C4-2B (cell line): ENCODE data around the gene DNAJC24.

ENCODE experiments used
- ZFX ChIP-seq: fragments of 450-650 bp; IDR thresholded peaks from 2 replicates; pipeline ENCODE4 v1.6.1; 2017
- TF ChIP-seq, protein P1 (sequence below): fragments of 450-650 bp; conservative IDR thresholded peaks from 2 replicates; pipeline ENCODE4 v1.5.1; 2017; ENCODE audit warnings: mild to moderate bottlenecking

DNA sequence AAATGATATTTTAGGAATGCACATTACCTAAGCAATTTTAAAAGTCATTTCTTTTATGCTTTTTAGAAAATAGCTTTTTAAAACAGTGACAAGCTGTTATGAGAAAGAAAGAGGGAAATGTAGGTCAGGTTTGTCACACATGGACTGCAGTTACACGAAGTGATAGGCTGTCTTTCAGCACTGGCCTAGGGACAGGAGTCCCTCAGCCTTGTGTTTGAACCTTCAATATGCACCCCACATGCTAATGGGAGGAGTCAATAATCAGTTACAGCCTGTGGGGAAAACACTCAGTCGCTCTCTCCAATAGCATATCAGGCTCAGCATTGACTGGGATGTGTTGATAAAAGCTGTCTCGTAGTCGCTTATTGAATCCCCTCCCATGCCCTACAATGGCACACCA lies 45.8 kb downstream of the DNAJC24 start:
- TF ChIP-seq, protein P1, sequence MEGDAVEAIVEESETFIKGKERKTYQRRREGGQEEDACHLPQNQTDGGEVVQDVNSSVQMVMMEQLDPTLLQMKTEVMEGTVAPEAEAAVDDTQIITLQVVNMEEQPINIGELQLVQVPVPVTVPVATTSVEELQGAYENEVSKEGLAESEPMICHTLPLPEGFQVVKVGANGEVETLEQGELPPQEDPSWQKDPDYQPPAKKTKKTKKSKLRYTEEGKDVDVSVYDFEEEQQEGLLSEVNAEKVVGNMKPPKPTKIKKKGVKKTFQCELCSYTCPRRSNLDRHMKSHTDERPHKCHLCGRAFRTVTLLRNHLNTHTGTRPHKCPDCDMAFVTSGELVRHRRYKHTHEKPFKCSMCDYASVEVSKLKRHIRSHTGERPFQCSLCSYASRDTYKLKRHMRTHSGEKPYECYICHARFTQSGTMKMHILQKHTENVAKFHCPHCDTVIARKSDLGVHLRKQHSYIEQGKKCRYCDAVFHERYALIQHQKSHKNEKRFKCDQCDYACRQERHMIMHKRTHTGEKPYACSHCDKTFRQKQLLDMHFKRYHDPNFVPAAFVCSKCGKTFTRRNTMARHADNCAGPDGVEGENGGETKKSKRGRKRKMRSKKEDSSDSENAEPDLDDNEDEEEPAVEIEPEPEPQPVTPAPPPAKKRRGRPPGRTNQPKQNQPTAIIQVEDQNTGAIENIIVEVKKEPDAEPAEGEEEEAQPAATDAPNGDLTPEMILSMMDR = no peak
- no peak for TF ChIP-seq ZFX
